MCF 10A (cell line): ENCODE results near the gene C1orf21. TPM values are rescaled to one million over a fixed set of nuclear protein-coding genes. Genes with fewer than 3 reads are reported as not detected.

Source experiments
- BruUV-seq: library from RNA; stranded (reverse); fragments of 400-500 nt; replicated peaks from 2 replicates; lab custom pipeline; 2021; lab: Mats Ljungman, UMichigan
- CTCF ChIA-PET: fragments of 300-600 bp; sonication (Branson Sonifier 250); formaldehyde crosslinking; extraction: SDS; loops from one replicate; lab custom pipeline; 2021; ENCODE audit warnings: antibody characterized with exemption, inconsistent platforms; lab: Yijun Ruan, JAX
- POLR2A ChIA-PET: fragments of 300-600, 350-650 bp; sonication (Branson Sonifier 250); formaldehyde crosslinking; extraction: SDS; loops from one replicate; lab custom pipeline; 2020; ENCODE audit warnings: antibody characterized with exemption, inconsistent platforms; lab: Yijun Ruan, JAX
- DNase-seq: peaks from one replicate; pipeline ENCODE4 v3.0.0-alpha.2; 2018; ENCODE audit not compliant: unreplicated experiment
- H3K27ac Mint-ChIP-seq: one replicate; pipeline ENCODE4 v1.8.0; 2022; ENCODE audit warnings: mild to moderate bottlenecking, low read depth, mixed read lengths; ENCODE audit not compliant: unreplicated experiment
- H3K27me3 Mint-ChIP-seq: one replicate; pipeline ENCODE4 v1.8.0; 2022; ENCODE audit warnings: mixed read lengths; ENCODE audit not compliant: insufficient read depth, unreplicated experiment
- H3K36me3 Mint-ChIP-seq: one replicate; pipeline ENCODE4 v1.8.0; 2022; ENCODE audit warnings: mild to moderate bottlenecking, moderate library complexity, mixed read lengths; ENCODE audit not compliant: insufficient read depth, unreplicated experiment
- H3K4me1 Mint-ChIP-seq: one replicate; pipeline ENCODE4 v1.8.0; 2022; ENCODE audit warnings: mixed read lengths; ENCODE audit not compliant: insufficient read depth, unreplicated experiment
- H3K4me3 Mint-ChIP-seq: one replicate; pipeline ENCODE4 v1.8.0; 2022; ENCODE audit warnings: mild to moderate bottlenecking, moderate library complexity, mixed read lengths; ENCODE audit not compliant: unreplicated experiment
- H3K9me3 Mint-ChIP-seq: one replicate; pipeline ENCODE4 v1.8.0; 2022; ENCODE audit warnings: mixed read lengths; ENCODE audit not compliant: unreplicated experiment
- intact Hi-C: fragments of 100-400 bp; cut with micrococcal nuclease; formaldehyde crosslinking; loops from 2 replicates; pipeline ENCODE4 v1.14.1; 2022
- total RNA-seq: library from RNA; stranded (reverse); gene quantifications from 2 replicates; pipeline ENCODE4 v1.2.3, GENCODE V29; 2022
- TF ChIP-seq, protein P1 (sequence below): fragments of 200-600 bp; IDR thresholded peaks from one replicate; pipeline ENCODE4 v1.8.0; 2022; ENCODE audit warnings: antibody characterized with exemption, mild to moderate bottlenecking; ENCODE audit not compliant: unreplicated experiment

The C1orf21 gene
- total RNA-seq, 1 experiment from 2014 or later: 23.2 TPM

- Mint-ChIP-seq H3K9me3 (peaks cover 6% of the 10 kb centered on the region), H3K36me3 (peaks cover under 1% of the 10 kb centered on the region), H3K27me3 (no peaks in the 10 kb centered on the region), H3K4me3 (no peak overlapping the region), H3K27ac (no peak overlapping the region), H3K4me1 (peaks cover 10% of the 10 kb centered on the region)
- TF ChIP-seq, protein P1, sequence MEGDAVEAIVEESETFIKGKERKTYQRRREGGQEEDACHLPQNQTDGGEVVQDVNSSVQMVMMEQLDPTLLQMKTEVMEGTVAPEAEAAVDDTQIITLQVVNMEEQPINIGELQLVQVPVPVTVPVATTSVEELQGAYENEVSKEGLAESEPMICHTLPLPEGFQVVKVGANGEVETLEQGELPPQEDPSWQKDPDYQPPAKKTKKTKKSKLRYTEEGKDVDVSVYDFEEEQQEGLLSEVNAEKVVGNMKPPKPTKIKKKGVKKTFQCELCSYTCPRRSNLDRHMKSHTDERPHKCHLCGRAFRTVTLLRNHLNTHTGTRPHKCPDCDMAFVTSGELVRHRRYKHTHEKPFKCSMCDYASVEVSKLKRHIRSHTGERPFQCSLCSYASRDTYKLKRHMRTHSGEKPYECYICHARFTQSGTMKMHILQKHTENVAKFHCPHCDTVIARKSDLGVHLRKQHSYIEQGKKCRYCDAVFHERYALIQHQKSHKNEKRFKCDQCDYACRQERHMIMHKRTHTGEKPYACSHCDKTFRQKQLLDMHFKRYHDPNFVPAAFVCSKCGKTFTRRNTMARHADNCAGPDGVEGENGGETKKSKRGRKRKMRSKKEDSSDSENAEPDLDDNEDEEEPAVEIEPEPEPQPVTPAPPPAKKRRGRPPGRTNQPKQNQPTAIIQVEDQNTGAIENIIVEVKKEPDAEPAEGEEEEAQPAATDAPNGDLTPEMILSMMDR: no peak
- no peak for DNase-seq
- ChIA-PET CTCF (interaction anchor here (0.6 kb wide), 2 partner anchors 11 to 74 kb away, joined by 3 to 4 read pairs; no protein-coding TSS in a partner anchor), POLR2A (interaction anchor here (1.1 to 1.9 kb wide), 2 partner anchors 12 to 13 kb away, joined by 3 to 5 read pairs; no protein-coding TSS in a partner anchor)
- BruUV-seq: no TSS peak
- intact Hi-C loops: no loop called here
These were observed 77.9 kb downstream of the C1orf21 start for GRCh38 chr1:184464757-184465156.

DNA sequence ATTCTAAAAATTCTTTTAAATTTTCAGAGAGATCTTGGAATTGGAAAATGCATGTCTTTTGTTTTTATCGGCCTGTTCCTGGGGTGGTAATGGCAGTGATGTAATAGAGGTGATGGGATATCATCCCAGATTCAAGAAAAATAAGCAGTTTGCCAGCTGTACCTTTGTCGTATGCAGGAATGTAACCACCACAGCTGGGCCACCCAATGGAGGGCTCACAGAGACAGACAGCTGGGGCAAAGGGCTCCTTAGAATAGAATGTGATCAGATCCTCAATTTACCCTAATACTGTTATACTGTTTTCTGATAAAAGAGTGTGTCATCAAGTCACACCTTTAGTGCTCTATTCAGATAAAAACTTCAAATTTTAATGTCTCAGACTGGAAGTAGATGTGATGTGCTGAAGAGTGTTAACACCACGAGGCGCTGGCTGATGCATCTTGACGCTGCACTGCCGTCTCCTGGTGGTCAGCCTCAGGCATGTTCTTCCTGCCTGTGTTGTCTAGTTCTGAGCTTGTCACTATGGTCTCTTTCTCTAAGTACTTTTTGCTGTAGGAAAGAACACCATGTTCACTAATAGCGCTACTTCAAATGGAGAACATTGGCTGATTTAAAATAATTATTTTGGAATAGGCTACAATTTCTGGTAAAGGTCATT lies 78.8 kb downstream of the C1orf21 start:
- peaks cover 6% of the 10 kb centered on the region for H3K36me3 Mint-ChIP-seq
- intact Hi-C loops: no loop called here
- no peak for DNase-seq
- CTCF ChIA-PET: interaction anchor here (0.7 to 1.5 kb wide), 2 partner anchors 31 to 51 kb away, joined by 3 read pairs; no protein-coding TSS in a partner anchor
- BruUV-seq: no TSS peak
- no peak overlapping the region for H3K4me3 Mint-ChIP-seq
- TF ChIP-seq, protein P1: no peak
- peaks cover 6% of the 10 kb centered on the region for H3K9me3 Mint-ChIP-seq
- H3K27me3 Mint-ChIP-seq: no peaks in the 10 kb centered on the region
- H3K4me1 Mint-ChIP-seq: peaks cover 6% of the 10 kb centered on the region
- no peak overlapping the region for H3K27ac Mint-ChIP-seq
- POLR2A ChIA-PET: interaction anchor here (1.9 kb wide), 1 partner anchor 14 kb away, joined by 5 read pairs; no protein-coding TSS in a partner anchor

GRCh38 chr1:184467295-184467694 lies 80.5 kb downstream of the C1orf21 start:
- POLR2A ChIA-PET: interaction anchor here (1.0 kb wide), 1 partner anchor 13 kb away, joined by 3 read pairs; no protein-coding TSS in a partner anchor
- no peak for DNase-seq
- Mint-ChIP-seq H3K27ac (no peak overlapping the region), H3K27me3 (no peaks in the 10 kb centered on the region), H3K4me3 (no peak overlapping the region), H3K36me3 (peaks cover 6% of the 10 kb centered on the region), H3K9me3 (peaks cover 6% of the 10 kb centered on the region), H3K4me1 (peaks cover 6% of the 10 kb centered on the region)
- intact Hi-C loops: no loop called here
- no TSS peak for BruUV-seq
- TF ChIP-seq, protein P1: no peak
- CTCF ChIA-PET: interaction anchor here (0.7 to 1.5 kb wide), 2 partner anchors 9 to 52 kb away, joined by 3 to 4 read pairs; no protein-coding TSS in a partner anchor

DNA sequence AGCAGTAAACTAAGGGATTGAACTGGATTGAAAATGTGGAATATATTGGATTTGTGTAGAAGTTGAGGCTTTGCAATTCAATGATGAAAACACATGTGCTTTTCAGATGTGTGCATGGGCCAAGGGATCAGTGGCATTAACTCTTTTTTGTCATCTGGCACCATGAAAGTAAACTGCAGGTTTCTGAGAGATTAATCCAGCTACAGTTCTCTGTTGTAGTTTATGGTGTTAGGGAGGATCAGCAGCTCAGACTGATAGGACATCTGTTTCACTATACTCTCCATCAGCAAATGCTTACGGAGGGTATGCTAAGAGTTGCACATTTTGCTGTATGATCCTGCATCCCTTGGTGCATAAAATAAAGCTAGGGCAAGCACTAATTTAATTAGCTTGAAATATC lies 82.6 kb downstream of the C1orf21 start:
- POLR2A ChIA-PET: interaction anchor here (0.6 to 1.6 kb wide), 6 partner anchors 11 to 217 kb away, joined by 3 to 6 read pairs (median 3); no protein-coding TSS in a partner anchor
- no peak for DNase-seq
- CTCF ChIA-PET: interaction anchor here (0.6 to 2.2 kb wide), 3 partner anchors 22 to 195 kb away, joined by 3 to 5 read pairs (median 3); no protein-coding TSS in a partner anchor
- peaks cover 9% of the 10 kb centered on the region for H3K9me3 Mint-ChIP-seq
- TF ChIP-seq, protein P1: no peak
- H3K36me3 Mint-ChIP-seq: peaks cover 6% of the 10 kb centered on the region
- H3K4me3 Mint-ChIP-seq: no peak overlapping the region
- BruUV-seq: no TSS peak
- no peaks in the 10 kb centered on the region for H3K4me1 Mint-ChIP-seq
- no peaks in the 10 kb centered on the region for H3K27me3 Mint-ChIP-seq
- intact Hi-C loops: no loop called here
- H3K27ac Mint-ChIP-seq: no peak overlapping the region
